Bone marrow (tissue), 2 donors: ENCODE results near the gene ANAPC2.
"Not testable (repeated sequence)": the region's sequence is repeated elsewhere in the genome, so short reads cannot be mapped to it uniquely, and the experiment has no call there.

Experiments used
- DNase-seq, 2 donors: peaks; one replicate each; lab custom pipeline; 2025; lab: John Stamatoyannopoulos, UW

ANAPC2 gene

DNA sequence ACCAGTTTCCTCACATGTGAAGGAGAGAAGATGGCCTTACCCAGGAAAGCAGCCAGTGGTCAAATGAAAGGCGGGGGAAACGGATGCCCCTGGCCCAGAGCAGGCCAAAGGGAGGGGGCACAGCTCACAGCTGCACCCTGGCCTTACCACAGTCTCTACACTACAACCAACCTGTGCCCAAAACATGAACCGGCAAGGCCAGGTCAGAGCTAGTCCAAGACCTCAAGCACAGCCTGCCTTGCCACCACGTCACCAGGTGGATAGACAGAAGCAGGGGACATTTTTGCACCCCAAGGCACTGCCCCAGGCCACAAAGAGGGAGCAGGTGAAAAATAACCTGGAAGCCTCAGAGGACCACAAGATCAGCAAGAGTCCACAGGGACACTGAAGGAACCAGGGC lies 44.9 kb downstream of the ANAPC2 start:
- DNase-seq: no peak

GRCh38 chr9:137141976-137142936 lies 46.1 kb downstream of the ANAPC2 start:
- no peak for DNase-seq

DNA sequence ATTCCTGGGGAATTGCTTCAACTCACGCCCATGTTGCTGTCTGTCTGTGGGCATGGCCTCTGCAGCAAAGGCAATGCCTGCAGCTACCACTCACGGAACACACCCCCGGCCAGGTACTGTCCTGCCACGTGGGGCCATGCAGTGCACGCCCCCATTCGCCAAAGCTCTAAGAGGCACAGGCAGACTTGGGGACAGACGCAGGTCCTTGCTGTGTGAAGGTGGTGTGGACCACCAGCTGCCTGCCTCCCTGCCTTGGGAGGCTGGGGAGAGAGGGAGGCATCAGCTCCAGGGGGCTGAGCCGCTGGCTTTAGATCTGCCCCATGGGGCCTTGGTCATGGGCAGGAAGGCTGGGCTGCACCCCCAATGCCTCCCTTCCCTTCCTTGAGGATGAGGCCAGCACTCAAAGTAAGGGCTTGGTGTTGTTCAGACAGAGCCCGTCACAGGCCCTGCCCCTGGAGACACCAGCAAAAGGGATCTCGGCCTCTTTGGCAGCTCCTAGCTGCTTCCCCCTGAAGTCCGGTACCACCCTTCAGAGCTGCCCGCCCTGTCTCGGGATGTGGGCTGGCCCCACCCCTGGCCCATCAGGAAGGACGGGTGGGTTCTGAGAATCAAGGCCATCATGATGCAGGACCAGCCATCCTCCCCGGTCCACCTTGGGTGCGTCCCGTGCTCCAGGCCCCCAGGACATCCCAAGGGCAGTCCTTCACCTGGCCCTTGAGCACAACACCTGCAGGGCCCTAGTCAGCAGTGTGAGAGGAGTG lies 47.1 kb downstream of the ANAPC2 start:
- DNase-seq: no peak

GRCh38 chr9:137140151-137141012 lies 48.0 kb downstream of the ANAPC2 start:
- no peak for DNase-seq

- DNase-seq: no peak
Measured at GRCh38 chr9:137139468-137140150, 48.8 kb downstream of the ANAPC2 start.

- DNase-seq: no peak
Measured at GRCh38 chr9:137138722-137139467, 49.5 kb downstream of the ANAPC2 start, which contains the start of gene GRIN1. Gene GRIN1 (plus strand): TSS chr9:137139154. CDS start chr9:137139487, 333 bp downstream.

GRCh38 chr9:137138058-137138721 lies 50.2 kb downstream of the ANAPC2 start:
- DNase-seq: no peak

DNA sequence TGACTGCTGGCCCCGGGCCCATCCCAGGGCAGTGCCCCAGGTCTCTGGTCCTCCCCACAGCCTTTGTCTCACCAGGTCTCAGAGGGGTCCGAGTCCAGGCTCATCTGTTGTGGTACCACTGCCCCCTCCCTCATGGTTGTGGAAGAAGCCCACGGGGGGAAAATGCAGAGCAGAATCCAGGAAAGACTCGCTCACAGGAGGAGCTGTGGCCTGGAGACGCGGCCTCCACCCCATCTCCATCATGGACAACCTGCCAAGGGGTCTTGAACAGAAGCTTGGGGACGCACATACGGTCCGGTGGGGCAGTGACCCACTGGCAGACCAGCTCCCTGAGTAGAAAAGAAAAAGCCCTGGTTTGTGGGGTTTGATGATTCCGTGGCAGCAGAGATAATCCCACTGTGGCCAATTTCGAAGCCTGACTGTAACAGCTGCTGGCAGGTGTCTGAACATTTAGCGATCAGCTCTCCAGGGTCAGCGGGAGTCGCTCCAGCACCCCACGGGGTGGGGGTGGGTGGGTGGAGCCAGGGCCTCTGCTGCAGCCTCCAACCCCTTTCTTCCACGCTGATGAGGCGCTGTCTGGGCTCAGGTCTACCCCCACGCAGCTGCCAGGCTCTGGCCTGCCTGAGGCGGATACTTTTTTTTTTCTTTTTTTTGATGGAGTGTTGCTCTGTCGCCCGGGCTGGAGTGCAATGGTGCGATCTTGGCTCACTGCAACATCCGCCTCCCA lies 51.3 kb downstream of the ANAPC2 start:
- no peak for DNase-seq

DNA sequence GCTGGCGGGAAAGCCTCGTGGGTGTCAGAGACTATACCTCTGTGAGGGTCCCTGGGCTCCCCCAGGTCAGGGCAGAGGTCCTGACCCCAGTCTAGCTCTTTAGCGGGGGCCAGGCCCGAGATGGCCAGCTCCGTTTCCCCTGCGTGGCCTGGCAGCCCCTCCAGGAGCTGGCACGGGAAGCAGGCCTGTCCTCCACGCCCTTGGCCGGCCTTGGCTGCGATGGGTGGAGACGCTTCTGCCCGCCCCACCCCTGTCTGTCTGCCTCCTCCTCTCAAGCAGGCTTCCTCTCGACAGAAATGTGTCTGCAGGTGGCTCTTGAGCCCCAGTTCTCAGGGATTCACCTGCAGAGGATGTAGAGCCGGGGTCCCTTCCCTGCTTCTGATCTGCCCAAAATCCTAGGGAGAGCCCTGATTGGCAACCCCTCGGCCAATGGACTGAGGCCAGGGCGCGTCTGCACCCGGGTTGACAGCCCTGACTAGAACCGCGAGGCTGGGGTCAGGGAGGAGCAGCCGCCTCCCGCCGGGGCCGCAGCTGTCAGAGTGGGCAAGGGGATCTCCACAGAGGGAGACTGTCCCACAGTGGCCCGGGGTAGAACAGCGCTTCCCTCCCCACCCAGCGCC lies 52.0 kb downstream of the ANAPC2 start:
- no peak for DNase-seq

DNA sequence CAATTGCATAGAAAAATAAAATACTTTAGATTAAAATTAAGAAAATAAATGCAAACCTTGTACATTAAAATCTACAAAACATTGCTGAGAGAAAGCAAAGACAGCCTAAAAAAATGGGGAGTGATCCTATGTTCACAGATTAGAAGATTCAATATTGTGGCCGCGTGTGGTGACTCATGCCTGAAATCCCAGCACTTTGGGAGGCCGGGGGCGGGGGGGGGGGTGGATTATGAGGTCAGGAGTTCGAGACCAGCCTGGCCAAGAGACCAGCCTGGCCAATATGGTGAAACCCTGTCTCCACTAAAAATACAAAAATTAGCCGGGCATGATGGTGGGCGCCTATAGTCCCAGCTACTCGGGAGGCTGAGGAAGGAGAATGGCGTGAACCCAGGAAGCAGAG lies 53.2 kb downstream of the ANAPC2 start:
- not testable (repeated sequence) for DNase-seq

DNA sequence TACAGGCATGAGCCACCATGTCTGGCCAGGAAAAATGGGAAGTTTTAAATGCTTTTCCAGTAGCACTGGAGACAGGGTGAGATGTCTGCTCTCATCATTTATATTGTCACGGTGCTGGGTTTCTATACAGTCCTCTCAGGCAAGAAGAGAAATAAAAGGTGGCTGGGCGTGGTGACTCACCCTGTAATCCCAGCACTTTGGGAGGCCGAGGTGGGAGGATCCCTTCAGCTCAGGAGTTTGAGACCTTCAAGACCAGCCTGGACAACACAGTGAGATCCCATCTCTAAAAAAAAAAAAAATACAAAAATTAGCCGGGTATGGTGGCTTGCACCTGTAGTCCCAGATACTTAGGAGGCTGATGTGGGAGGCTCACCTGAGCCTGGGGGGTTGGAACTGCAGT lies 54.2 kb downstream of the ANAPC2 start:
- no peak for DNase-seq

GRCh38 chr9:137130176-137130755 lies 58.1 kb downstream of the ANAPC2 start:
- no peak for DNase-seq

DNA sequence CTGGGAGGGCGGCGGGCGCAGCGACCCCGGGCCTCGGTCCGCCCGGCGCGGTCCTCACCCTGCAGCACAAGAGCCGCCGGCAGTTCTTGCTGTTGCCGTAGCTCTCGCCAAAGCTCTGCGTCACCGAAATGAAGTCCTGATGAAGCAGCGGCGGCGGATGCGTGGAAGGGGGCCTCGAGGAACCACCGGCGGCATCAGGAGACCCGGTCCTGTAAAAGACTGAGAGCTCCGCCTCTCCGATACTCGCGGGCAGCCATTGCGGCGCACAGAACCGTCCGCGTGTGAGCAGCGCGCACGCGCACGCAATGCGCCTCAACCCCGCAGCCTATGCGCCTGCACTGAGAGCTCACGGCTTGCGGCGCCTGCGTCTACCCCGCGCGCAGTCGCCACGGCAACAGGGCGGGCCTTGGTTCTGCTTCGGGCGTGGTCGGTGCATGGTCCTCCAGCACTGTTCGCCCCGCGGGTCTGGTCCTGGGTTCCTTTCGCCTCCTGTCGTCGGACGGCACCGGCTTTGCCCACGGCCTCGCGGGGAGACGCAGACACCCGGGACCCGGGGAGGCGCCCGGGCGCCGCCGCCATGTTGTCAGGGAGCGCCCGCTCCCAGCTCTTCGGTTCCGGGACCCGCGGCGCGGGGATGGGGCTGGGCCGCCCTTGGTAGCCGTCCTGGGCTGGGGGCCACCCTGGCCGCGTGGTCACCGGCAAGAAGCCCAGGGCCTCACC lies 58.7 kb downstream of the ANAPC2 start:
- DNase-seq: peak; percentile 61 to 75

DNA sequence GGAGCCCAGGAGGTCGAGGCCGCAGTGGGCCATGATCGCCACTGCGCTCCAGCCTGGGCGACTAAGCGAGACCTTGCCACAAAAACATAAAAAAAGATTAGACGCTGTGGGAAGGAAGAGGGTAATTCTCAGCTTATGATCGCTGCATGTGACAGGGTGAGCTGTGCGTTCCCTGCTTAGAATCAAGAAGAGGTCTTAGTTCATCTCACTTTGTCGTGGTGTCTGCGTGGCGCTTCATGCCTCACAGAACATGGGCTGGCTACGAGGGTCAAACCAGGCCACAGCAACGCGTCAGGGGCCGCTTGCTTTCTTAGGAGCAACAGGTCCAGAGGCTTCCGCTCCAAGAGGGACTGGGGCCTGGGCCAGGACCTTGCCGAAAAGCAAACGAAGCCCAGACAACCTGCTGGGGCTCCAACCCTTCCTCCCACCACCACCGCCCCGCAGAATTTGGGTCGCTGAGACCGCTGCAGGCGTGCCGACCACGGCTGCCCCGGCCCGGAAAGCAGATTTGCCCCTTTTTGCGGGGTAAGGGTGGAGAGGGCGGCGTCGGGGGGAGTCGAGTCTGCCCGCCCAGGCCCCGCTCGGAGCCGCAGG lies 59.4 kb downstream of the ANAPC2 start:
- no peak for DNase-seq

GRCh38 chr9:137128158-137128861 lies 60.0 kb downstream of the ANAPC2 start:
- DNase-seq: no peak

DNA sequence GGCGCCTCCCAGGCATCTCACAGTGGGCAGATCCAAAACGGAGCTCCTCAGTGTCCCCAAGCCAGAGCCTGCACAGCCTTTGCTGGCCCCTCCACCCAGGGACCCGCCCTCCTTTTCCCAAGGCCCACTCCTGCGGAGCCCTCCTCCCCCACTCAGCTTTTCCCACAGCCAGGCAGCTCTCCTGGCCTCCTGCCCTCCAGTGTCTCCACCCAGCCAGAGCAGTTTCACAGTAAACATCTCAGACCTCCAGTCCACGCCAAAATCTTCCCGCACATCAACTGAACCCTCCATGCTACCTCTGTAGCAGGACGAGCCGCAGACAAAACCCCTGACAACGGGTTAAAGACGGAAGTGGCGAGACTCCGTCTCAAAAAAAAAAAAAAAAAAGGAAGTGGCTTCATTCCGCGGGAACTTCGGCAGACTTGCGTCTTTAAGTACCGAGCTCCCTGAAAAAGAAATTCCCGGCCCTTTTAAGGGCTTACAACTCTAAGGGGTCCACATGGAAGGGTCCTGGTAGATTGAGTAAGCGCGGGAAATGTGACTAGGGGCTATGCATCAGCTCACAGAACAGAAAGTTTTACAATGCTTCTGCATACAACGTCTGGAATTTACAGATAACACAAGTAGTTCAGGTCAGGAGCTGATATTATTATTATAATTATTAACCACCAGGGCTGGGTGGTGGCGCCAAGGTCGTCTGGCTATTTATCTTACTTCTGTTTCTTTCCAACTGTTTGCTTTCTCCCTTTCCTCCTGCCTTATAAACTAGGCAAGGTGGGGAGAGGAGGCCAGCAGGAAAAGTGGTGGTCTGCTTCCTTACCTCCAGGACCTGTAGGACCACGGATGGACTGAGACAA lies 60.8 kb downstream of the ANAPC2 start:
- DNase-seq: peak; percentile 14 to 37
